GM21367 (cell line): ENCODE measurements around the gene MORC3.
"Not testable (repeated sequence)": the region's sequence is repeated elsewhere in the genome, so short reads cannot be mapped to it uniquely, and the experiment has no call there.

Experiments
- ATAC-seq: cut with Tn5 transposase; IDR thresholded peaks from one replicate; pipeline ENCODE4 v1.9.1; 2021; ENCODE audit not compliant: unreplicated experiment

Gene MORC3

DNA sequence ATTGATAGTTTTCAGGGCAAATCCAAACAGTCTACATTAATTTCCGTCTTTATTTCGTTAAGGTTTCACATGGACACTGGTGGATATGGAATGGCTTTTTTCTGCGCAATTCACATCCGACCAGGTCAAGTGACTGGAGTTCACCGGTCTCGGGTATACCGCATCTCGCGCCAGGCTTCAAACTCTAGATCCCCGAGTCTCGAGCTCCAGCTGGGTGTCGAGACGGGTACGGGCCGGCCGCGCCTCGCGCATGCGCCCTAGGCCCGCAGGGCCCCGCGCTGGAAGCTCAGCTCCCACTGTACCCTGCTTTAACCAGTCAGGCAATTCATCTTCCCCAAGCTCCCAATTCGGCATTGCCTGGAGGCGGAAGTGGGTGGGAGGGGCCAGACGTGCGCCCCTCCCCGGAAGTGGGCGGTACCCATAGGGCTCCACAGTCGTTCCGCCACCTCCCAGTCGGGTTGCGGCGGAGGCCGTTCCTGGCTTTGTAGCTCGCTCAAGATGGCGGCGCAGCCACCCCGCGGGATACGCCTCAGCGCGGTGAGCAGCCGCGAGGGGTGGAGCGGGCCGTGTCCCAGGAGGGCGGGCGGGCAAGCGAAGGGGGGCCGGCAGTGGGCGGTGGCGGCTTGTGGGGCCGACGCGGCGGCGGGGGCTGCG, at the start of gene MORC3:
Gene MORC3 (plus strand): TSS at position 431 of the 654 bp plus-strand sequence. CDS start 68 bp downstream, at position 499.
- ATAC-seq: peak; percentile 85

GRCh38 chr21:36270786-36271695, 49.0 kb upstream of the MORC3 start:
- ATAC-seq: not testable (repeated sequence)

DNA sequence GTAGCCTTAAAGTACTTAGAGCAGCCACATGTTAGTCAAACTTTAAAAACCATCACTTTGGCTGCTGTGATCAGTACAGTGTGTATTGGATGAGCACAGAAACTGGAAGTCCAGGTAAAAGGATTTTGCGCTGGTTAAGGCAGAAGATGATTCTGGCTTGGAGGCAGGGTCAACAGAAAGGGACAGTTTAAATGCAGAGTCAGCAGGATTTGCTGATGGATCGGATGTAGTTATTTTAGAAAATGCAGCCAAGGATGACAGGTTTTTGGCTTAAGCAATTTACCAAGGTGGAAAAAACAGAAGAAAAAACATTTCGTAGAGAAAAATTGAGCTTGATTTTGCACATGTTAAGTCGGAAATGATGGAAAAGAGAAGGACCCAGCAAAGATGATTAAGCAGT, 45.9 kb upstream of the MORC3 start:
- ATAC-seq: no peak

GRCh38 chr21:36282568-36283230, 37.3 kb upstream of the MORC3 start:
- ATAC-seq: no peak

DNA sequence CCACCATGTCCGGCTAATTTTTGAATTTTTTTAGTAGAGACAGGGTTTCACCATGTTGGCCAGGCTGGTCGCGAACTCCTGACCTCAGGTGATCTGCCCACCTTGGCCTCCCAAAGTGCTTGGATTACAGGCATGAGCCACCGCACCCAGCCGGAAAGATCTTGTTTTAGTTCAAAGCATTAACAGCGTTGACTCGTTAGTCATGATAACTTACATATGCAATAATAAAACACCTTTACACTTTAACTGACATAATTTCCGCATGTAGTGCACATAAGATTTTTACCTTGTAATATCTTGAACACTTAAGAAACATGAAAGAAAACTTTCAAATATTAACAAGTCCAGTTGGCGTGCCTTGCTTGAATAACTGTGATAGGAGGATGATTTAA, 36.8 kb upstream of the MORC3 start:
- not testable (repeated sequence) for ATAC-seq

- no peak for ATAC-seq
These were observed 31.2 kb upstream of the MORC3 start for GRCh38 chr21:36288651-36289243.

- ATAC-seq: no peak
These were observed 28.5 kb upstream of the MORC3 start for GRCh38 chr21:36291509-36291908.

GRCh38 chr21:36297406-36297937, 22.5 kb upstream of the MORC3 start:
- no peak for ATAC-seq

GRCh38 chr21:36297938-36298572, 21.9 kb upstream of the MORC3 start:
- ATAC-seq: peak; percentile 88

GRCh38 chr21:36306872-36307534, 13.0 kb upstream of the MORC3 start:
- ATAC-seq: no peak

DNA sequence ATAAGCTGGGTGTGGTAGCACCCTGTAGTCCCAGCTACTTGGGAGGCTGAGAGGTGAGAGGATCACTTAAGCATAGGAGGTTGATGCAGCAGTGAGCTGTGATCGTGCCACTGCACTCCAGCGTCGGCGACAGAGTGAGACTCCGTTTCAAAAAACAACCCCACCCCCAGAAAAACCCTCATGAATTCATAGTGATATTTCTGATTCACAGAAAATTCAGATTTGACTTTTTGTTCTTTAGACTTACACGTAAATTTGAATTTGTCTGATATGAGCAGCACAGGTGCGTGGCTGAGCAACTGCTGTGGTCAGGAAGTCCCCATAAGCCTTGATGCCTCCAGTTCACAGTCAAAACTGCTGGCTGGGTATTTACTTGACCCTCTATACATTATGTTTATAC, 10.0 kb upstream of the MORC3 start:
- peak; percentile 55 for ATAC-seq

DNA sequence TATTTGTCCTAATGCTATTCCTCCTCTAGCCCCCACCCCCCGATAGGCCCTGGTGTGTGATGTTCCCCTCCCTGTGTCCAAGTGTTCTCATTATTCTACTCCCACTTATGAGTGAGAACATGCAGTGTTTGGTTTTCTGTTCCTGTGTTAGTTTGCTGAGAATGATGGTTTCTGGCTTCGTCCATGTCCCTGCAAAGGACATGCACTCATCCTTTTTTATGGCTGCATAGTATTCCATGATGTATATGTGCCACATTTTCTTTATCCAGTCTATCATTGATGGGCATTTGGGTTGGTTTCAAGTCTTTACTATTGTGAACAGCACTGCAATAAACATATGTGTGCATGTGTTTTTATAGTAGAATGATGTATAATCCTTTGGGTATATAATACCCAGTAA, 6.6 kb upstream of the MORC3 start:
- ATAC-seq: not testable (repeated sequence)

- not testable (repeated sequence) for ATAC-seq
These were observed 4.0 kb upstream of the MORC3 start for GRCh38 chr21:36316045-36316444.

DNA sequence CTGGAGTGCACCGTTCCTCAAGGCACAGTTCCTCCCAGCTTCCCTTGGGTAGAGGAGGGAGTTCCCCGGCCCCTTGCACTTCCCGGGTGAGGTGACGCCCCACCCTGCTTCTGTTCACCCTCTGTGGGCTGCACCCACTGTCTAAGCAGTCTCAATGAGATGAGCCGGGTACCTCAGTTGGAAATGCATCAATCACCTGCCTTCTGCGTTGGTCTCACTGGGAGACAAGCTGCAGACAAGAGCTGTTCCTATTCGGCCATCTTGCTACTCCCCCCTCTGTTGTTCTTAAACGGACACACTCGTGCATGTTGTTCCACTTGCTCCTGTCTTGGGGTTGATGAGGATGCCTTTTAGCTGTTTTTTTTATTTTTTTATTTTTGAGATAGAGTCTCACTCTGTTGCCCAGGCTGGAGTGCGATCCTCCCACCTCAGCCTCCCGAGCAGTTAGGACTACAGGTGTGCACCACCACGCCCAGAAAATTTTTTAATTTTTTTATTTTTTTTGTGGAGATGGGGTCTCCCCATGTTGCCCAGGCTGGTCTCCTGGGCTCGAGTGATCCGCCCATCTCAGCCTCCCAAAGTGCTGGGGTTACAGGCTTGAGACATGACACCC, 3.0 kb upstream of the MORC3 start:
- no peak for ATAC-seq

DNA sequence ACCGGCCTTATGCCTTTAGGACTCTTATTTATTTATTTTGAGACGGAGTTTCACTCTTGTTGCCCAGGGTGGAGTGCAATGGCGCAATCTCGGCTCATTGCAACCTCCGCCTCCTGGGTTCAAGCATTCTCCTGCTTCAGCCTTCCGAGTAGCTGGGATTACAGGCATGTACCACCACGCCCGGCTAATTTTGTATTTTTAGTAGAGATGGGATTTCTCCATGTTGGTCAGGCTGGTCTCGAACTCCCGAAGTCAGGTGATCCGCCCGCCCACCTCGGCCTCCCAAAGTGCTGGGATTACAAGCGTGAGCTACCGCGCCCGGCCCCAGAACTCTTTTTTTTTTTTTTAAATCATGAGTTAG, 611 bp upstream of the MORC3 start:
- not testable (repeated sequence) for ATAC-seq

DNA sequence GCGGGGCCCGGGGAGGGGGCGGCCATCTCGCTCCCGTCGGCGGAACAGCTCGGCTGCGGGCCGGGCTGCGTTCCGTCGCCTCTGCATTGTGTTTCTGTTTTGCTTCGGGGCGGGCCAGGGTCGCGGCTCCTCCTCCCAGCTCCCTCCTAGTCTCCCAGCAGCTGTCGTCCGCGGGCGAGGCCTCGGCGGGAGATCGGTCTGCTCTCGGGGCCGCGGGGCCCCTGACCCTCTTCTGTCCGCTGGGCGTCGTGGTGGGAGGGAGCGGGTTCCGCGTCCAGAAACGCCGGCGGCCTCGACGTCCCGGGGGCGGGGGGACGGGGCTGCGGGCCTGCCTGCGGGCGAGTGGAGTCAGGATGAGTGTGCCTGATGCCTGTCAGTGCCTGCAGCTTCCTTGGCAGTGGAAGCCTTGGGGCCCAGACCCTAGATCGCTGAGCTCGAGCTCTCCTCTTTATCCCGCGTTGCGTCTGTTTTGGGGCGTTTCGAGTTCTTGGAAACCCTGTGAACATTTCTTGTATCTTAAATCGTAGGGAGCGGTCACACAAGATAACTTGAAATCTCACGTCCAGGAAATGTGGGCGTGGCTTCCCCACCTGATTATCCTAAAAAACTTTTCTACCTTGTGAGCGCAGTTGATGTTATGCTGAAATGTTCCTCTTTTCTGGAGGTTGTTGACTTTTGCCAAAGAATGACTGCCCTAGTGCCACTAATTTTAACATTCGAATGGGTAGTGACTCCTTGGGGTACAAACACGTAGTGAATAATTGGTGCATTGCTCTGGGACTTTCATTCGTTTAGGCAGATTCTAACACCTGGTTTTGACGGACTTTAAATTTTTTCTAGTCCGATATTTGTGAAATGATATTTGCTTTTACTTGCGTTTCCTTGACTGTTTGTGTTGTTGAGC, 676 bp downstream of the MORC3 start:
- ATAC-seq: peak; percentile 20

DNA sequence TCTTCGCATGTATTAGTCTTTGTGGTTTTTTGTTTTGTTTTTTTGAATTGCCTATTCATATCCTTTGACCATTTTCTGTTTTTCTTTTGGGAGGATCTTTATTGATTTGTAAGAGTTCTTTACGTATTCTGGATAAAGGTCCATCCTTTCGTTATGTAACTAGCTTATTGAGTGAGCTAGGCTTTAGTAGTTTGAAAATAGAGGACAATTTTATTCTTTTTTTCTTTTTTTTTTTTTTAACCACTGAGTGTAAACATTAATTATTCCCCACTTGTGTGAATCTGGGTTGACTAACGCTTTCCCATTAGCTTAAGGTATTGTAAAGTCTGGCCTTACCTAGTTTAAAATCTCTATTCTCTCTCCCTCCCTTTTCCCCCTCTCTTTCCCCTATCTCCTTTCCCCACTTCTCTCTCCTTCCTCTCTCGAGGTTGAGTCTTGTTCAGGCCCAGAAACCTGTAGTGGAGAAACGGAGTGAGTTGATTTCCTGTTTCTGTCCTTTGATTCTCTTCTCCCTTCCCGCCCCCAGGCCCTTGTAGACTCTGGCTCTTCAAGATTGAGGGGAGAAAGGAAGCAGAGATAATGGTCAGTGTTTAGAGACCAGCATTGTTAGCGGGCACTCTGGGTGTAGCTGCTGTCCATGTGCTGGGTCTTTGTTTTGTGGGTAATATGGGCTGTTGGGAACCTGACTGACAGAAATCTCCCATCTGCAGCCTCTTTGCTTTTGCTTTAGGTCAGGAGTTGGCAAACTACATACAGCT, 1.5 kb downstream of the MORC3 start:
- no peak for ATAC-seq

DNA sequence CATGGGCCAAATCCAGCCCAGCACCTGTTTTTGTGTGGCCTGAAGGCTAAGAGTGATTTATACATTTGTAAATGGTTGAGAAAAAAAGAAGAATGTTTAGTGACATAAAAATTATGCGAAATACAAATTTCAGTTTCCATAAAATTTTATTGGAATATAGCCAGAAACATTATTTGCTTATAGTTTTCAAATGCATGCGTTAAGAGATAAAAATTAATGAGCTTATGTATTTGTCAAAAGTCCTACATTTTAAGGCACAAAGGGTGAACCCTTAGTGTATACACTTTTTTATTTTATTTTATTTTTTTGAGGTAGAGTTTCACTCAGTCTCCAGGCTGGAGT, 2.1 kb downstream of the MORC3 start:
- ATAC-seq: no peak
